Fibroblast of skin of right quadriceps (primary cell): ENCODE measurements around the gene CCNYL1.
A peak's percentile ranks its signal among the peaks of the same experiment; 100 is the strongest.
"Not testable (repeated sequence)": the region's sequence is repeated elsewhere in the genome, so short reads cannot be mapped to it uniquely, and the experiment has no call there.

Experiments
- DNase-seq: peaks from one replicate; pipeline ENCODE4 v3.0.0-alpha.2; 2013

Gene CCNYL1

DNA sequence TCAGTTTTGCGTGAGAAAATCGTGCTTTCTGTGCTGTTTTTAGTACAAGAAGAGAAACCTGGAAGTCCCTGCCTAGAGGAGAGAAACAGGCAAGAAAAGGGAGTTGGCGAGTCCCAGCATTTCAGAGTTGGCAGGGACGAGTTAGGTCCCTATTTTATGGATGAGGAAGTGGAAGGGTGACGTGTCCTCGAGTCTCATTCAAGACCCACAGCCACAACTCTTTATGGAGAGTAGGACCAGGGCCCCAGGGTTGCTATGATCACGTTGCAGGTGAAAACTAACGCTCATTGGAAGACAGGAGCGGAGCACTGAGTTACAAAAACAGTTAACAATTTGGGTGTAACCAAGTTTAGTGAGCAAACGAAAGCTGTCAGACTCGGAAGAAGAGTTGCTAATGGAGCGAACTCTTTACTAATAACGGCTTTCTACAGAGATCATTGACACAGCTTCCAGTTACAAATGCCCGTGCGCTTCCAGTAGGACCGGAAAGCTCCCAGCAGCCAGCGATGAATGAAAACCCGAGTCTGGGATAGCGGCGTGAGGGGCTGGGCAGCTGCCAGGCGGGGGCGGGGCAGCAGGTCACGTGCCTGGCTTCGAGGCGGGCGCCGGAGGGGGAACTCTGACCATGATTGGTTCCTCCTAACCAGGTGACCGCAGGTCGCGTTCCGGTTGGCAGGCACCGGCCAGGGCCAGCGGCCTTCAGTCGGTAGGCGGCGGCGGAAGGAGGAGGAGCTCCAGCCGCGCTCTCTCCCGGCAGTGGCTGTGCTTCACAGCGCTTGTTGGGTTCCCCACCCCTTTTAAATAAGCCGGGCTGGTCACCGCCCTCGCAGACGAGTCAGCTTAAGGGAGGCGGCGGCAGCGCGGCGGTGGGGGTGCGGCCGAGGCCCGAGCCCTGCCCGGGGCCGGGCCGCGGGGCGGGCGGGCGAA lies at the start of gene CCNYL1:
Gene CCNYL1, plus strand, starts transcription at position 827 of the 927 bp plus-strand sequence. CDS start 257 bp downstream, outside the sequence.
- DNase-seq: peak; percentile 99

DNA sequence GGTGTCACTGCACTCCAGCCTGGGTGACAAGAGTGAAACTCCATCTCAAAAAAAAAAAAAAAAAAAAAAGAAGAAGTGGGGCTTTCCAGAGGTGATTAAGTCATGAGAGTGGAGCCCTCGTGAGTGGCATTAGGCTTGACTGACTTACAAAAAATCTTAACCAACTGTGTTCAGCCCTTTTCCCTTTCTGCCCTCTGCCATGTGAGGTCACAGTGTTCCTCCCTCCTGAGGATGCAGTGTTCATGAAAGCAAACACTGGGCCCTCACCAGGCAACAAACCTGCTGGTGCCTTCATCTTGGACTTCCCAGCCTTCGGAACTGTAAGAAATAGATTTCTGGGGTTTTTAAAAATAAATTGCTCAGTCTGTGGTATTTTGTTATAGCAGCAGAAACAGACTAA lies 49.2 kb upstream of the CCNYL1 start:
- DNase-seq: no peak

DNA sequence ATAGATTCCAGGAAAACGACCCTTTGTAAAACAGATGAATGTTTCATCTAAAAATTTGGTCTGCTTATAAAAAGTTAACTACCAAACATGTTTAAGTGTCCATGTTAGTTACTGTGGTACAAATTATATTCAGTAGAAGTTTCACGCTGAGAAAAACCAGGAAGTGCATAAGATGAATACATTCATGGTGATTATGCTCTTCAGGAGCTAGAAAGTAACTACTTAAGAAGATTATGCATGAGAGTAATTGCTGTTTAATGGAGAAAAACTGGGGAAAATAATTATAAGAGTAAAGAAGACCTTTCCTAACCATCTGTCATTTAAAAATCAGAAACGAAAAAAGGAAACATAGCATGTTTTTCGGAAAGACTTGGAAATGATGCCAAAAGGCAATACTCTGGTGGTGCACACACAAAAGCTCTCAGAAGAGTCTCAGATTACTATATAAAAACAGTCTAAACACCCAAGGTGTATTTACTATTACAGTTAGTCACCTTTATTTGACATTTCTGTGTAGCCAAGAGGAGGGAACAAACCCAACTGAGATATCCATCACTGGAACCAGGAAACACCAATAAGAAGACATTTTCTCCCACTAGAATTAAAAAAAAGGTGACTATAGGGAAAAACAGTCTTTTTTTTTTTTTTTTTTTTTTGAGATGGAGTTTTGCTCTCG lies 47.4 kb upstream of the CCNYL1 start:
- no peak for DNase-seq

DNA sequence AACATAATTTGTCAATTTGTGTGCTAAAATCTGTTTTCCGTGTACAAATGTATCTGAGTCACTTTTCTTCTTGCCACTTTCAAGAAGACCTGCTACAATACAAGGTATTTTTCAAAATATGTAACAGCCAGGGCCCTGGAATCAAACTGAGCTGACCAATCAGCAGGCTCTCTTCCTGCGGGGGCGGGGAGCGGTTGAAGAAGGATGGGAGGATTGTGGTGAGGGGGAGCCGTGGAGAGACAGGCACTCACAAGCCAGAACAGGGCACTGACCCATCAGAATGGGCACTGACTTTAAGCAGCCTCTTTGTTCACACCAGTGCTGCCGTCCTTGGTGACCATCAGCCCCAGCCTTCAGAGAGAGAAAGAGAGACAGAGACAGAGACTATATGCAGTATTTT lies 40.6 kb upstream of the CCNYL1 start:
- no peak for DNase-seq

DNA sequence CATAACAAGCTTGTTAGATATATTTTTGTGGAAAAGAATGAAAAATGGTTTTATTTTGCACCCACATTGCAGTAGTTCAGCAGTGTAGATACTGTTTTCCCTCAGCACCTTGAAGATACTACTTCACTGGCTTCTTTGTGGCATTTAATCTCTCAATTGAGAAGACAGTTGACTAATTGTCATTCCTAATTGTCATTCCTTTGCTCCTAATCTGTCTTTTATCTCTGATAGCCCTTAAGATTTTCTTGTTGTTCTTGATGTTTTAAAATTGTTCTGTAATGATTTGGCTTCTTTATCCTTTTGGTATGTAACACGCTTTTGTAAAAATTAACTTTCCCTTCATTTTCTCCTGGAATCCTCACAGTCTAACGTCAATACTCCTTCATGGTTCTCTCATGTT lies 38.0 kb upstream of the CCNYL1 start:
- DNase-seq: no peak

DNA sequence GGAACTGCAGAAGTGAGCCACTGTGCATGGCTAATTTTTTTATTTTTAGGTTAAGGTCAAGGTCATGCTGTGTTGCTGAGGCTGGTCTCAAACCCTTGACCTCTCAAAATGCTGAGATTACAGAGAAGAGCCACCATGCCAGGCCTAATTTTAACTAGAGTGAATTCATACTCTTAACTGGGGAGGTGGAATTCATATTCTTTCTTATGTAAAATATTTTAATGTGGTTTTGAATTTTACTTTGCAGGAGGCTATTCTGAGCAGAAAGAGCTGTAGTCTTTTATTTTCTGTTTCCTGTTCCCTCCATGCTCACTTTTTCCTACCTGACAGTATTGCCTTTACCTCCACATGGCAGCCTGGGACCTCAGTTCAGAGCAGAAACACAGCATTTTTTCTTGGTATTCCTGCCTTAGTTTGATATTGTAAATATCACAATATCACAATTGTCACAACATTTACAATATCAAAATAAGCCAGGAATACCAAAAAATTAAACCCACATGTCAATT lies 37.1 kb upstream of the CCNYL1 start:
- no peak for DNase-seq

DNA sequence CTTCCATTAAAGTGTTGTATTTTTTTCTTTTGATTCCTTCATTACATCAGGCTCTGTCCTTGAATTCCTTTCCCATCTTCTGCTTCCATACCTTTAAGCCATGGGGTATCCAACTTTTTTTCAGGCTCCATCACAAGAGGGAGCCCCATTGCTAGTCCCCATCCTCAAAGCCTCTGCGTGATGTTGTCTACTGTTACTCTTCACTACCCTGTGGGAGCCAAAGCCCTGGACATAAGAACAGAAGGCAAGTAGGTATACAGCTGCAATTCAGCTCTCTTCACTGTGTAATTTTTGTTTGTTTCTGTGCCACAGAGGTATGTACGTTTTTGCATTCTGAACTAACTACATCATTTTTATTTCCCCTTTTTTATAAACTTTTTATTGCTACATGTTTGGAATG lies 36.6 kb upstream of the CCNYL1 start:
- DNase-seq: no peak

DNA sequence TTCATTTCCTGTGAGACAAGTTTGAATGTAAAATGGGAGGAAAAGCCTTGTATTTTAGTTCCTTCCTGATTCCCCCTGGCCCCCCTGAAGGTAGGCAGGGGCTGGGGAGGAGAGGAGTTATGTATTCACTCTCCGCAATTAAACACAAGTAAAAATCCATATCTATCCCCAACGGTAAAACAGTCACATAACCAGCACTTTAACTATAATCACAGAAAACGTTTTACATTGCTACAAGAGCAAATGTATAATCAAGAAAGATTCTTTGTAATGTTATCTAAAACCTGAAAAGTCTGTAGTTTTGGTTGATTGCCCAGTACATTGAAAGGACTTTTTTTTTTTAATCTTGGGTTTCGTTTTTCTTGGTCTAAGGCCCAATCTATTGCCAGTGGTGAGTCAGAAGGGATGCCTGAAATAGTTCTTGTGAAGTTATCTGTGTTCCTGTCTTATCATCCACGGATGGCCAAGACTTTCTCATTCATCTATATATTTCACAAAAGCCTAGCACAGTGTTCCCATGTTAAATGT lies 34.5 kb upstream of the CCNYL1 start:
- peak; percentile 79 for DNase-seq

DNA sequence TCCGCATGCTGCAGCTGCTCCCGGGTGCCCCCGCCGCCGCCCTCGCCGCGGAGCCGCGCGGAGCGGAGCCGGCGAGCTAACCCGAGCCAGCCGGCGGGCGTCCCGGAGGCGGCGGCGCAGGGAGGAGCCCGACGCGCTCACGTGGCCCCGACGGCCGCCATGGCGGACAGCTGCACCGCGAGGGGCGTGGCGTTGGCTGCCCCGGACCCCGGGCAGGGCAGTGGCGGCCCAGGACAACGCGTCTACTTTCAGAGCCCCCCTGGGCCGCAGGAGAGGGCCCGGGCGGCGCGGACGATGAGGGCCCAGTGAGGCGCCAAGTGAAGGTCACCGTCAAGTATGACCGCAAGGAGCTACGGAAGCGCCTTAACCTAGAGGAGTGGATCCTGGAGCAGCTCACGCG lies 30.0 kb upstream of the CCNYL1 start:
- no peak for DNase-seq

DNA sequence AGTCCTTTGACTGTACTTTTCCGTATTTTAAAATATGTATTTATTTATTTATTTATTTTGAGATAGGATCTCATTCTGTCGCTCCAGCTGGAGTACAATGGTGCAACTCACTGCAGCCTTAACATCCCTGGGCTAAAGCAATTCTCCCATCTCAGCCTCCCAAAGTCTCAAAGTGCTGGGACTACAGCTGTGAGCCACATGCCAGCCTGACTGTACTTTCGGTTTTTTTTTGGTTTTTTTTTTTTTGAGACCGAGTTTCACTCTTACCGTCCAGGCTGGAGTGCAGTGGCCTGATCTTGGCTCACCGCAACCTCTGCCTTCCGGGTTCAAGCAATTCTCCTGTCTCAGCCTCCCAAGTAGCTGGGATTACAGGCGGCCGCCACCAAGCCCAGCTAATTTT lies 28.9 kb upstream of the CCNYL1 start:
- no peak for DNase-seq

DNA sequence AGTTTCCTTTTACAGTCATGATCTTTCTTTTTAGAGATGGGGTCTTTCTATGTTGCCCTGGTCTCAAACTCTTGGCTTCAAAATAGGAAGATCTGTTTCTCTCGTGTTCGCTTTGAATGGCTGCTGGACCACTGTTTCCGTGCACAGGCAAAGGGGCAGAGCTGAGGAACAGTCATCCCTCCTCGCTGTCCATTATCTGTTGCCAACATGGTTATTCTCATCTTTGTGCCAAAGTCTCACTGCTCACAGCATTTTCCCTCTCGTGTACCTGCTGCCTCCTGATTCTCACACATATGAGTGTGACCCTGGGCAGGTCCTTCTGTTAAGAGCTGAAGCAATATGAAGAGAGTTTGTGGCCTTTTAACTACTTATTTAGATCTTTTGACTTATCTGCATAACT lies 28.0 kb upstream of the CCNYL1 start:
- no peak for DNase-seq

DNA sequence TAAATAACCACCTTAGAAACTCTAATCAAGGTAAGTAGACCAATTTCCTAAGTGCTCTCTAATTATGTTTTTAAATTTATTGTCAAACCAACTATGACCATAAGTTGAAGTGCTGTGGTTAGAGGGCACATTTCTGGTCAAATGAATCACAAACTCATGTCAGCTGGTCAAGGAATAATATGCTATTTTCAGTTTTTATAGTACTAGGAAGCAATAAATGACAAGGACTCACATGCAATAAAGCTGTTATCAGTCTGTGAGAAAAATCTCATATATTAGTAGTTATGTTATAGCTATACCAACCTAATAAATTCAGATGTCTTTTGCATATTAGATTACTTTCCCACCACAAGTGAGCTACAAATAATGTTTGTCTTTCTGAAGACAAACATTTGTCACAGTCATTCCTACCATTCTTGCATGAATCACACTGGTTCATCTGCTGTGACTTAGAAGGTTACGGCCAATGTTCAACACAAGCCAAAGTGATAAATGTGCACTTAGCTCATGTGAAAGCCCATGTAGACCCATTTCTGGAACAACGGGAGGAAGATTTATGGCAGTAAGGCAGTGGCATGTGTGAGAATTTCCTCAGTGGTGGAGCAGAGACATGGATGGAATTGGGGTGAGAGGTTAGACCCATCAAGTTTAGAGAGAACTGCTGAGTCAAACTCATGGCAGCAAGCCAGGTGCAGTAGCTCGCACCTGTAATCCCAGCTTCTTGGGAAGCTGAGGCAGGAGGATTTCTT lies 27.4 kb upstream of the CCNYL1 start:
- peak; percentile 90 for DNase-seq

DNA sequence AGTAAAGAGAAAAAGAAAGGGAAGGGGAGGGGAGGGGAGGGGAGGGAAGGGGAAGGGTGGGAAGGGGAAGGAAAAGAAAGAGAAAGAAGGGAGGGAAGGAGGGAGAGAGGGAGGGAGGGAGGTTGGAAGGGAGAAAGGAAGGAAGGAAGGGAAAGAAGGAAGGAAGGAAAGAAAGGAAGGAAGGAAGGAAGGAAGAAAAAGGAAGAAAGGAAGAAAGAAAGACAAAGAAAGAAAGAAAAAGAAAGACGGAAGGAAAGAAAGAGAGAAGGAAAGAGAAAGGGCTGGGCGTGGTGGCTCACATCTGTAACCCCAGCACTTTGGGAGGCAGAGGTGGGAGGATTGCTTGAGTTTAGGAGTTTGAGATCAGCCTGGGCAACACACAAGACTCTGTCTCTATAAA lies 24.6 kb upstream of the CCNYL1 start:
- DNase-seq: no peak

DNA sequence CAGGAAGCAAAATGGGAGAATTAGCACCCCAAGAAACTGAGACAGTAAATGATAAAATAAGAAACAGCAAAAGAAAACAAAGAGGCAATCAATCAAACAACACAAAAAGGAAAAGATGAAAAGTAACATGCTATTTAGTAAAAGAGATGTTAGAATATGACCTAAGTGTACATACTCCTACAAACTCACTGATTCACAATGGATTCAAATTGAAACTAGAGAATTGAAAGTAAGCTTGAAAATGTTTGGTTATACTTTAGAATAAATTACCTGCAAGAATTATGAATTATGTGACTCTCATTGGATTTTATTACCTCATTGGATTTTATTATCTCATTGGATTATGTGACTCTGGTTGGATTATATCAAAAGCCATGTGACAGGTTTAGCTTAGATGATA lies 22.8 kb upstream of the CCNYL1 start:
- DNase-seq: no peak

DNA sequence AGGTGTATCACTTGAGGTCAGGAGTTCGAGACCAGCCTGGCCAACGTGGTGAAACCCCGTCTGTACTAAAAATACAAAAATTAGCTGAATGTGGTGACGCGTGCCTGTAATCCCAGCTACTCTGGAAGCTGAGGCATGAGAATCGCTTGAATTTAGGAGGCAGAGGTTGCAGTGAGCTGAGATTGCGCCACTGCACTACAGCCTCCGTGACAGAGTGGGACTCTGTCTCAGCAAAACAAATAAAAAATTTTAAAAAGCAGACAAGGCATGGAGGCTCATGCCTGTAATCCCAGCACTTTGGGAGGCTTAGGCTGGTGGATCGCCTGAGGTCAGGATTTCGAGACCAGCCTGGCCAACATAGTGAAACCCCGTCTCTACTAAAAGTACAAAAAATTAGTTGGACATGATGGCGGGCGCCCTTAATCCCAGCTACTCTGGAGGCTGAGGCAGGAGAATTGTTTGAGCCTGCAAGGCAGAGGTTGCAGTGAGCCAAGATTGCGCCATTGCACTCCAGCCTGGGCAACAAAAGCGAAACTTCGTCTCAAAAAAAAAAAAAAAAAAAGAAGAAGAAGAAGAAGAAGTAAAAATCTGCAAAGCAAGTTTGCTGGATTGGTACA lies 20.5 kb upstream of the CCNYL1 start:
- not testable (repeated sequence) for DNase-seq

DNA sequence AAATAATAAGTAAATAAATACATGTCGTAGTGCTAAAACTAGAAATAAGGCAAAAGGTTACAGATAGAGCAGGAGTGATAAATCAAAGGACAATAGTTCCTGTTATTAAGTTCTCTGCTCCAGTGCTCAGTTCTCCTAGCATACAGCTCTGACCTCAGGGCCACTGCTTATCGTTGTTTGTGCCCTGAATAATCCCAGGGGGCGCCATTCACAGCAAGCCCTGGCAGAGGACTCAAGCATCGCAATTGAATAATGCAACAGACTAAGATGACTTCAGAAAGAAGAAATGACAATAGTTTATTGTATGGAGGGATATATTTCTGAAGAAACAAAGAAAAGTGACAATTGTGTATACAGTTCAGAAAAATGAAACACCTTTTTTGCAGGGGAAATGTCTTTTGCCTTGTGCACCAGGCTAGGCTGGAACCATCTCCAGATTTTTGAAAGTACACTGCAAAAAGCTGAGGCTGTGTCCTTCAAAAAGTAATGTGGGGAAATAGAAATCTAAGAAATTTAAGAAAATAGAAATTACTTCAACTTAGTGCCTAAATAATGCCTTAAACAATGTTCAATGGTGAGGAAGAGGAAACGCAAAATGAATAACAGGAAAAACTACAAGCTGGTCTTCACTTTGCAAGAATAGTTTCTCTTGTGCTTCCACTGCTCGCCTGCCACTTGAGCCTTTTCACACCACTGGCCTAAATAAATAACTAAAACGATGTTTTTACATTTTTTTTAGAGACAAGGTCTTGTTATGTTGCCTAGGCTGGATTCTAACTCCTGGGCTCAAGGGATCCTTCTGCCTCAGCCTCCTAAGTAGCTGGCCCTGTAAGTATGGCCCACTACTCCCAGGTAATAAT lies 19.0 kb upstream of the CCNYL1 start:
- DNase-seq: no peak

DNA sequence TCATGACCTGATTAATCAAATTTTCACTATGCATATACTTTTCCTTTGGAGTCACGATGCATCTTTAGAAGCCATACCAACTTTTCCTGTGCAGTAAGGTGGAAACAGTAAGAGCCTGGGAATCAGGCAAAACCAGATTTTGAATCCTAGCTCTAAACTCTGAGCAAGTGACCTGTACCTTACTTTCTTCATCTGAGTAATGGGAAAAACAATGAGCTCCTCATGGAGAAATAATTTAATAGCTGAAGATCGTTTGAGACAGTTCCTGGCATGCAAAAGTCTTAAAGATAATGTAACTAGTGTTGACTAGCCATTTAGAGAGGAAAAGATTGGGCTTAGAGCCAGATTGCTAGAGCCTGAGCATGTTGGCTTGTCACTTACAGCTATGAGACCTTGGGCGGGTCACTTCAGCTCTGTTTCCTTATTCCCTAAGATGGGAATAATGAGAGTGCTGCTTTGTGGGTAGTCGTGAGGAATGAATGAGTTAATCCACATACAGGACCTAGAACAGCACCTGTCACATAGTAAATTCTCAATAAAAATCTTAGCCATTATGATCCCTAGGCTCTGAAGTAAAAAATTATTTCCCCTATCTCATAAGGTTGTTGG lies 17.7 kb upstream of the CCNYL1 start:
- no peak for DNase-seq

DNA sequence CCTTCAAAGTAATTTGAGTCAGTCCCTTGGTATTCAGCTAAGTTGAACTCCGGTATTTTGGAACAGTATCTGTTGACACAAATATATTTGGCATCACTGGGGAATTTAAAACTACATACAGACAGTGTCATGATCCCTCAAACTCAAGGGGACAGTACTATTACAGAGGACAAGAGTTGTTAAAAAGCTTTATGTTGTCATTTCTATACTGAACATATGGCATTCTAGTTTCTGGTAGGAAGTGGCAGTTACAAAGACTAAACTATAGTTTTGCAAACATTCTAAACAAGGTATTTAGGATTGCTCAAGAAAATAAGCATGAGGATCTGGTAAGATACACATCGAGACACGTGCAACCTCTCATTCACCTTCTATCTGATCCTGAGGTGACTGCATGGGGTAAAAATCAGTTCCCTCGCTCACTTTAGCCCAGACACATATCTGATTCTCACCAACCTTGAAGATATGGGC lies 16.6 kb upstream of the CCNYL1 start:
- DNase-seq: peak; percentile 22

DNA sequence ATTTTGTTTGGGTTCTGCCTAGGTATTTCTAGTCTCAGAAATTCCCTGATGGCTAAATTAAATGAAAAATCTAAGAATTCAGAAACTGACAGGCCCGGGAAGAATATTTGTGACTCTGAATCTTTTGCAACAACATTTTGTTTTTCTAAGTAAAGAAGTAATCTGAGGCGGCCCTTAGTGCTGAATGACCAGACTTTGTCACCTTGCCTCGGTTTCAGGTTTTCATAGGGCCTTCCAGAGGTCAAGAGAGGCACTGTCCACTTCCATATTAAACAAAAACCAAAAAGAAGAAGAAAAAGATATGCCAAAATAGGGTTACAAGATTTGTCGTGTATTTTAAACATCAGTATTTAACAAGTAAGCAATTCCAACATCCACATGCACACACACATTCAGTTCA lies 16.1 kb upstream of the CCNYL1 start:
- DNase-seq: no peak

DNA sequence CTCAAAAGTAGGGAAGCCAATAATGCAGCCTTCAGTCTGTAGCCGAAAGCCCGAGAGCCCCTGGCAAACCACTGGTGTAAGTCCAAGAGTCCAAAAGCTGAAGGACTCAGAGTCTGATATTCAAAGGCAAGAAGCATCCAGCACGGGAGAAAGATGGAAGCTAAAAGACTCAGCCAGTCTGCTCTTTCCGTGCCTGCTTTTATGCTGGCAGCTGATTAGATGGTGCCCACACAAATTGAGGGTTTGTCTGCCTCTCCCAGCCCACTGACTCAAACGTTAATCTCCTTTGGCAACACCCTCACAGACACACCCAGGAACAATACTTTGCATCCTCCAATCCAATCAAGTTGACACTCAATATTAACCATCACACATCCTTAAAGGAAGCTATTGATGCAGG lies 14.5 kb upstream of the CCNYL1 start:
- not testable (repeated sequence) for DNase-seq

DNA sequence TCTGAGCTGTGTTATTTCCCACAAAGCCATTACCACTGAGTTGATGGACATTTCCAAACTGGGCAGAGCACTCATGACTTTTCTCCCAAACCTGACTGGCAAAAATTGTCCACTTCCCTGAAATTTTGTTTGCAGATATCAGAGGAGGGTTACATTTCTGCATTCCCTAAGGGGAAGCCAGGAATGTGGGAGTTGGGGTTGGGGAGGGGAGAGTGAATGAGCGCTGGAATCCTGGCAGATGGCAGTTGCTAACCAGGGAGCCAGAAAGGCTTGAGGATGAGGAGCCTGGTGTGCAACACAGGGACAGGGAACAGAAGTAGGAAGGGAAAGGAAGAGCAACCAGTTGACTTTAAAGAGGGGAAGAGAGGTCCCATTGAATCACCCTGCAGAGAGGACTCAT lies 14.0 kb upstream of the CCNYL1 start:
- no peak for DNase-seq
